GM12874 (cell line): ENCODE results near the gene NEK7.

ENCODE experiments used
- CTCF ChIP-seq: IDR thresholded peaks from 2 replicates; pipeline ENCODE4 v1.5.1; 2011; ENCODE audit warnings: low read depth, mild to moderate bottlenecking, control low read depth, low read length, moderate library complexity; ENCODE audit not compliant: insufficient read depth

Gene NEK7

GRCh38 chr1:198261886-198262285, 105.1 kb downstream of the NEK7 start:
- no peak for TF ChIP-seq CTCF

- no peak for TF ChIP-seq CTCF
These were observed 106.4 kb downstream of the NEK7 start for GRCh38 chr1:198263186-198263585.

GRCh38 chr1:198264282-198264681, 107.5 kb downstream of the NEK7 start:
- TF ChIP-seq CTCF, result no peak

GRCh38 chr1:198265073-198265661, 108.4 kb downstream of the NEK7 start:
- TF ChIP-seq CTCF, result no peak

- no peak for TF ChIP-seq CTCF
These were observed 110.3 kb downstream of the NEK7 start for GRCh38 chr1:198267056-198267455.

- no peak for TF ChIP-seq CTCF
These were observed 111.1 kb downstream of the NEK7 start for GRCh38 chr1:198267921-198268320.

- no peak for TF ChIP-seq CTCF
These were observed 112.2 kb downstream of the NEK7 start for GRCh38 chr1:198268784-198269645.
